NCI-H2227 treated with DMSO at 0.1 percent for 48 hours (cell line): ENCODE measurements around the gene KCND2.

Experiments used
- DNase-seq: peaks from one replicate; lab custom pipeline; 2025; lab: John Stamatoyannopoulos, UW

KCND2 gene

DNA sequence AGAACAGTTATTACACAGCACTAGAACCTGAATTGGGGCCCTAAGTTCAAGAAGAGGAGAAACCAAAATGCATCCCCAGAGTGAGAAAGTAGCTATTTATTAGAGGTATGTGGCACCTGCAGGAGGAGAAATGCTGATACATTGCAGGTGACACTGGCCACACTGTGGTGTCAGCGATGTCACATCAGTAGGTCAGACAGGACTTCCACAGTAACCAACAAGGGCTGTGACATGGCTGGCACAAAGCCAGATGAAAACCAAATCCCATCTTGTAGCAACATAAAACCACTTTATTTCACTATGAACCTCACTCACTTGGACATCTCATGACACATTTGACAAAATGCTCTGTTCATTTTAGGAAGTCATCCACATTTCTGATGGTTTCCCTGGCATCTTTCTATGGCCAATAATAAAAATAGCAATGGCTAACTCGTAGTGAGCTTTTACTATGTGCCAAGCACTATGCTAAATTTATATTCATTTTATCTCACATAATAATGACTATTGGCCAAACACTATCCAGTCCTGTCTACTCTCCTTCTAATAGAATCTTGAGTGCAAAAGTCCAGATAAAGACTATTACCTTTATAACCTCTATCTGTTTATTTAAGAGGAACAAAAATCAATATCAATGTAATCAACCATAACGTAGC, 430.7 kb downstream of the KCND2 start:
- no peak for DNase-seq

DNA sequence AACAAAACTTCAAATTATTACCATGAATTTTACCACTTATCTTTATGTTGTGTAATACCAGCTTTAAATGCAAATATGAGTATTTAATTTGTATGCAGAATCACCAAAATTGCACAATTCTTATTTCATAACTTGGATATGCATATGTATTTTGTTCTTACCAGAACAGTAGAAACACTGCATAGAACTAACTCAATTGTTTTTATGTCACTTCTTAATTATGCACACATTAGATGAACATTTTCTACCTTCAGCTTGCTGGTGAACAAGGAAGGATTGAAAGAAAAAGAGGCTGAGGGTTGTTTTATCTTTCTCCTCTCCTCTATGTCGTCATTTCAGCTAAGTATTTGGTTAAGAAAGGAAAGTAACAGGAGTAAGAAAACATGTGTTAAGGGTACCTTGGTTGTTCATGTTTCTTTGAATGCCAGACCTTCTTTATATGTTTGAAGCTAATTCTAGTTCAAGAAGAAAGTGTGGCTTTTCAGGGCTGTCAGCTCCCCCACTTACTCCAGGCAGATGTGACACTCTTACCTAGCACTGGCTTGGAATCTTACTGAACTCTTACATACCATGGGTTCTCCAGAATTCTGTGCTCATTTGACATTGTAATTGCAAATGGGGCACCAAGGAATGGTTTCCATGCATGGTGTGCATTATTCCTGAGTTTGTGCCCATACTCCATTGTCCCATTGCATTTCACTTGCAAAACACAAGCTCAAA, 436.4 kb downstream of the KCND2 start:
- no peak for DNase-seq

DNA sequence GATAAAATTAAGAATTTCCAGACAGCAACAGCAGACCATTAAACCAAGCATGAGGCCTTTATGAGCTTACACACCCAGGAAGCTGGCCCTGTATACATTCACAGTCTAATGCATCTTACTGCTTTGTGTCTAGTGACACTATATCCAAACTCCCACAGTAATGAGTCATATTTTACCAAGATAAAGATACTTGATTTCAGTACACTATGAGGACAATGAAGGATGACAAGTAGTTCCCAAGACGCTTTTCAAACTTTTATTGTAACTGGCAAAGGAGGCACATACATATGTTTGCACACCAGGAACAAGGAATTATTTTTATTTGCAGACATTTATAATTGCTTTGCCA, 437.0 kb downstream of the KCND2 start:
- no peak for DNase-seq

DNA sequence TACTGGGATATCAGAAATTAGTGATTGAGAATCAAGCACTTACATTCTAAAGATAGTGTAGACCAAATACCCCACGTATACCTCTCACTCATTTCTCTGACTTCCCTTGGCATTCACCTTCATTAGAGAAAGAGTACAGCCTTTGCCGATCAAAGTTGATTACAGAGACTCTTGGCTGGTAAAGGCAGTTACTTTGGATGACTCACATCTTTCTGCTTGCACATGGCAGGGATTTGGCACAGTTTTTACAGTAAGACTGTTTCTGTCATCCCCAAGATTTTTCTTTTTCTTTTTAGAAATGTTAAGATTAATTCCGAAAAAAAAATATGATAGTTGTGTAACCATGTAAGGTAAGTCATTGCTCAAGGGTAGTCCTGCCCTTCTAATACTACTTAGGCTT, 442.0 kb downstream of the KCND2 start:
- DNase-seq: no peak

DNA sequence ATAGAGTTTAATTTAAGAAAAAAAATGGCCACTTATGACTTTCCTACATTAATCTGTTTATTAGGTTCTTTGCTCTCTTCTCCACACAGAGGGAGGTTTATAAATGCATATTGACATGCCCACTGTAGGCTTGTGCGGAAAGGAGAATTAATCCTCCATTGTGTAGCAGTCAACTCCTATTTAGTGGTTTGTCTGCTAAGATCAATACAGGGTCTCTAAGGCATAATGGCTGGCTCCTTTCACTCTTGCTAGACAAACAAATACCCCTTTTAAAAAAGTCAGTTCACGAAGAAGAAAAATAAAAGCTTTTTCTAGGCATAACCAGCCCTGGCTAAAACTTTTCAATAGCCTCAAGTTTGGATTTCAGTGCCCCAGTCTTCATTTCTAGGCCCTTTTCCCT, 443.3 kb downstream of the KCND2 start:
- DNase-seq: no peak

DNA sequence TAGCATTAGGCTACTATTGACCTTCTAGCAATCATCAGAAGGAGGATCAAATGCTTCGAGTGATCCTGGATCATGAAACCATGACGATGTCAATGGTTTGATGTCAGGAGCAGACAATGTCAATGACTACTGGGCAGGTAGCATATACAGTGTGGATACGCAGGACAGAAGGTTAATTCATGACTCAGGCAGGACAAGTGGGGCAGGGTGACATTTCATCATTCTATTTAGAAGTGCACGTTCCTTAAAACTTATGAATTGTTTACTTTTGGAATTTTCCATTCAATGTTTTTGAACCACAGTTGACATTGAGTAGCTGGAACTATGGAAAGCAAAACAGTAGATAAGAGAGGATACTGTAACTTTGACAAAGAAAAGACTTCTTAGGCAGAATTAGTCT, 444.2 kb downstream of the KCND2 start:
- no peak for DNase-seq

DNA sequence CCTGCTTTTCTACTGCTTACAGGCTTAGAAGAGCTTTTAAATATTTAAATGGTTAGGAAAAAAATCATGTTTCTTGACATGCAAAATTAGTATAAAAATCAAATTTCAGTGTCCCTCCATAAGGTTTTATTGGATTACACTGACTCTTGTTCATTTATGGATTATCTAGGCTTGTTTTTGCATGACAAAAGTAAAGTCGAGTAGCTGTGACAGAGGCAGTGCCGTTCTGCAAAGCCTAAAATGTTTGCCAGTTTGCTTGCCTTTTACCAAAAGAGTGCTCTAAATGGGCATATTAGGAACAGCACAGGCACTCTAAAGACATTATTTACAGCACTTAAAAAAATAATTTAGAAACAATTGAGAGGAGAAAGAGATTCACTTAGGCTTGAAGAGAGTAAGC, 445.4 kb downstream of the KCND2 start:
- DNase-seq: no peak

DNA sequence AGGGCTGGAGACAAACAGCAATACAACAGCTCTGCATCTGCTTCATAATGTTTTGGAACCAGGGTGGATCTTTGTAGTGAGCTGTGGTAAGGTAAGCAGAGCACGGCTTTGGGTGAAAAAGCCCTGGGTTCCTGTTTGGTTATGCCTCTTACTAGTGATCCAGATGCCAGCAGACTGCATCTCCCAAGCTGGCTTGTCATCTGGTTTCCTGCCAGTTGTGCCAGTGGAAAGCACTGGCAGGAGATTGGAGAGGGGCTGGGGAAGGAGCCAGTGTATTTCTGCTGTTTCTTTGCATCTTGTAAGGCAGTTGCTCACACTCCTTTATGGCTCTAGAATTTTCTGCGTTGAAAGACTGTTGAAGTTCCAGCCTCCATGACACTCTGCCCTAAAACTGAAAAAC, 447.3 kb downstream of the KCND2 start:
- no peak for DNase-seq

DNA sequence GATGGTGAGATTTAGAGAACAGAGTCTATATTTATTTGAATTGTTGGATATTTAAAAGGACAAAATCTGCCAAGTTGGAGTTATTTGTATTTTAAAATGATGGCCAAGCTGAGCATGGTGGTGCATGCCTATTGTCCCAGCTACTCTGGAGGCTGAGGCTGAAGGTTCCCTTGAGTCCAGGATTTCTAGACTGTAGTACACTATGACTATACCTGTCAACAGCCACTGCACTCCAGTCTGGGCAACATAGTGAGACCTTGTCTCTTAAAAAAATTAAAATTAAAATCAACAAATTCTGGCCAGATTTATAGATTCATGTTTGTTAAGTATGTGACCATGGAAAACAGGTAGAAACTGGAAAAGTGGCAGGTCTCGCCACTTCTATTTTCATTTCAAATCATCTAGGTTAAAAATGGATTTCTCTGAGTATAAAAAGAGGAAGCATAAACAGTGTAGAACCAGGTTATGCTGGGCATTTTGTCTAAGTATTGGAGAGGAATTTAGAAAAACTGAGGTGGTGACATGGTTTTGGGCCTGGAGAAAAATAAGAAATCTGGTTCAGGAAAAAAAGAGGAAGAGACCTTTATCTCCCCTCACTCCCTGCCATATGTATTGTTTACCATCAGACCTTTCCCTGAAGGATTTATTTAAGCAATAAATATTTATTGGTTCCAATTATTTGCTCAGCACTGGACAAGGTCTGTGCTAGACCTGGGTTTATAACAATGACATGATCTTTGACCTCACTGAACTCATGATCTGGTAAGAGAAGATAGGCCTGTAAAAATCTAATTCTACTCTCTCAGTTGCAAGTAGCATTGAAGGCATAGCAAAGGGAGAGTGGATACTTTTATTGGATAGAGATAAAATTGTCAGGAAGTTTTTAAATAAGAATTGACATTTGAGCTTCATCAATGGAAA, 450.8 kb downstream of the KCND2 start:
- no peak for DNase-seq

DNA sequence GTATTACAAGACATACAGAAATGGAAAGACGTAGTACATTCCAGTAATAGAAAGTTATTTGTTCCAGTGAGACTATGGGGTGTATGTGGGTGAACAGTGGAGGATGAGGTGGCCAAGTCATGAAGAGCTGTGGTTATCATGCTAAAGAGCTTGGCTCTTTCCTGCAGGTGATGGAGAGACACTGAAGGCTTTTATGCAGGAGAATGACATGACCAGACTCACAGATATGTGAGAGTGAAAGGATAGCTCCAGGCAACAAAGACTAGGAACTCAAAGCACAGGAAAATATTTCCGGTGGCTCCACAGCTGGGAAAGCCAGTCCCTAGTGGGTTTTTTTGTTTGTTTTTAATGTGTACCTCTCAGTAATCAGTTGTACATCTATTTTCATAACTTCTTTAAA, 451.5 kb downstream of the KCND2 start:
- DNase-seq: no peak

DNA sequence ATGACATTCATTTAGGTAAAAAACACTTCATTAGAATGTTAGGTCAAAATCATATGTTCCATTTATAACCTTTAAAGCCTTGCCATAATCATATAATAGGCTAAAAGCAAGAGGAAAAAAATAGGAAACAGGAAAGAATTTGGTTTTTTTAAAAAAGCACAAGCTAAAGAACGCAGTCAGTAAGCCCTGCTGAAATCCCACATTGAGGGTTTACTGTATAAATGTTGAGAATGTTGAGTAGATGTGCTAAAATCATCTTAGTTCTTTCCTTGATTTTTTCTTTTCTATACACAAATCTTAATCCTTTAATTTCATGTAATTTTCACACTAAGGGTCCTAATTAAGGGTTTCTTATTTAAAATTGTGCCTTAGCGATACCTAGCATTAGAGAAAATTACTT, 452.0 kb downstream of the KCND2 start:
- DNase-seq: no peak

DNA sequence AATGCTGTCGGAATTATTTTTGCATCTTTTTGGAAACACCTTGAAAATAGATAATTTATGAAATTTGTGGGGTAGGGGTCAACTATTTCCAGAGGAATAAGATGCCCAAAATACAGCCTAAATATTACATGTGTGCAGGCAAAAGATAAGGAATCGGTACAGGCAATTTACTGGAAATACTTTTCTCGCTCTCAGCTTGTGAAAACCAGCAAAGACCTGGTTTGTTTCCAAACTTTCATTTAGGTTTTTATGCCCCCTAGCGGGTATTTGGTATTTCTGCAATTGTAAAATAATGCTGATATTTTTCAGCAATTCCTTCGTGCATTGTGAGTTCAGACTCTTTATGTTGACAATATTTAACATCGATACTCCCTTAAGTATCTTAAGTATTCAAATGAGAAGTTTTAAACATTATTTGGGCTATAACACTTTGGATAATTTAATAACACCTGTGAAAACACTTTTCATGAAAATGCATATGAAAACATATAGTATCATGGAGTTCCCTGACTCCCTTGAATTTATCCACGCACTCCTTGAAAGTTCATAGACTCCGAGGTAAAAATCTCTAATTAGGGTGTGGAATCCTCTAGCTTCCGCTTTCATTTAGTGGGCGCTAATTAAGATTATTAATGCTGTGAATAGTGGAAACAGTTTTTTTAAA, 452.5 kb downstream of the KCND2 start:
- DNase-seq: peak; percentile 77

DNA sequence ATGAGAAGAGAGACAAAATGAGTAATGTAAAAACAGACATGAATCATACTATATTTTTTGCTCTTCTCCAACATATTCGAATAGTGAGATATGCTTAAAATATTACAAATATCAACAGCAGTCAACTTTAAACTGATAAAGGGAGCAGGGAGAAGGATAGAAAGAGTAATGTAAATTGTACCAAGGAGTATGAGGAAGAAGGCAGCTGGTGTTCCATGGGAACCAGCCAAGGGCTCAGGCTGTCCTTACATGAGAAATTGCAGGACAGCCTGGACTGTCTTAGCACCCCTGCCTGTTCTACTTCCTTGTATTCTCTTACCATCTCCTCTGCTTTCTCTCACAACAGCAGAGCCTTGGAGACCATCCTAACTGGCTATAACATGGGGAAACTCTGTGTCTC, 456.3 kb downstream of the KCND2 start:
- DNase-seq: no peak

DNA sequence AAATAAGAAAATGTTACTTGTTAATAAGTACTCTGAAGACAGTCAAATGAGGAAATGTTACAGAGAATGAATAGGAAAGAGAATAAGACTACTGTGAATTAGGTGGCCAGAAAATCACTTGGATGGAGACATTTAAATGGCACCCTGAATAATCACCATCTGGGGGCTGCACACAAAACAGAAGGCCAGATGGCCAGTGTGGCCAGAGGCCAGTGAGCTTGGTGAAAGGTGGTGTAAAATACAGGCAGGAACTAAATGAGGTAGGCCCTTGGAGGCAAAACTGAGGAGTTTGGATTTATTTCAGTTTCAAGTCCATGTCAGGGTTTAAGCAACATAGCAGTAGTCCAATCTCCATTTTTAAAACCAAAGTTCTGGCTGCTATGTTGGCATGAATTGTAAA, 458.3 kb downstream of the KCND2 start:
- DNase-seq: no peak

DNA sequence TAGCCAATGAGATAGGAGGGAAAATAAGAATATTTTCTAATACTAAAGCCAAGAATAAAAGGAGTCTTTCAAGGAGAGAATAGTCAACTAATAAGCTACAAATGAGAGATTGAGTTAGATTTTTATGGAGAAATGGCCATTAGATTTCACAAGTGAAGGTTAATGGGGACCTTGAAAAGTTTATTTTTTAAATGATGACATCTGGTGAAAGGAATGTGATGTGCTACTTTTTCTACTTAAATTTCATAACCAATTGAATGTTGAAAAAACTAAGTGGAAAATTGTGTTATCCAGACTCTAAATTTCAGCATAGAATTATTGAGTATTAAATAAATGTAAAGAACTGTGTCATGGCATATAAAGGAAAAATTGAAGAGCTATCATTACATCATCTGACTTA, 459.3 kb downstream of the KCND2 start:
- DNase-seq: no peak

DNA sequence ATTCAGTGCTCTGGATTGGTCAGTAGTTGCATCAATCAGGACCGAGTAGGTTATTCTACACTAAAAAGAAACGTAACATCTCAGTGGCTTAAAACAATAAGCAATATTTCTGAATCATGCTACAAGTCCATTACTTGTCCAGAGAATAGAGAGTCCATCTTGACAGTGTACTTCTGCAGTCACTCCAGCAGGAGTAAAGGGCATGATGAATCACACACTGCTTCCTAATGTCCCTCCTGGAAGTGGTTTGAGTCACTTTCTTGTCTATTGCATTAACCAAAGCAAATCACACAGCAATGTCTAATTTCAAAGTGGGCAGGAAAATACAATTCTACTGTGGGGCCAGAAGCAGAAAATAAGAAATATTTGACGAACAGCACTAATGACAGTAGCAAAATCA, 460.2 kb downstream of the KCND2 start:
- no peak for DNase-seq

DNA sequence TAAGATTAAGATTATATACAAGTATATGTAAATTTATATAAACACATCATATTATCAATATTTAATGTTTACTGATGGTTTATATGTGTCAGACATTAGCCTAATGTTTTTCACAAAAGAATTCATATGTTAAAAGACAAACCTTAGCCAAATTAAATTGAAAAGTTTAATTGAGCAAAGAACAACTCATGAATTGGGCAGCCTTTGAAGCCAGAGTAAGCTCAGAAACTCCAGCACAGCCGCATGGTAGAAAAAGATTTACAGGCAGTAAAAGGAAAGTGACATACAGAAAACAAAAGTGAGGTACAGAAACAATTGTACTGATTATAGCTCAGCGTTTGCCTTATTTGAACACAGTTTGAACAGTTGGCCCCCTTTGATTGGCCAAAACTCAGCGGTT, 460.9 kb downstream of the KCND2 start:
- DNase-seq: no peak

DNA sequence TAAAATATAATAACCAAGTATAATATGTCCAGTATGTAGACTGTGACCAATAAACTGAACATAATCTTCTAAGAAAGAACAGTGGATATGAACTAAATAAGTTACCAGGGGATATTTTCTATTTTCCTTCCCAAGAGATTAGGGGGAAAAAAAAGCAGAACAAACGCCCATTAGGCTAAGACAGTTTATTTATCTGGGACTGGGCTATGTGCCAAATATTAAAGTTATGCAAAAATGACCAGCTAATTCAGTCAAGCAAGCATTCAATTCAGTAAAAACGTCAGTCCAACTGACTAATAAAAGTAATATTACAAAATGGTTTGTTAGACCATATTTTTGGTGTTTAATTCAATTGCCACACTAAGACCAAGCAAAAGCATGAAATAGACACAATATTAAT, 462.8 kb downstream of the KCND2 start:
- no peak for DNase-seq

DNA sequence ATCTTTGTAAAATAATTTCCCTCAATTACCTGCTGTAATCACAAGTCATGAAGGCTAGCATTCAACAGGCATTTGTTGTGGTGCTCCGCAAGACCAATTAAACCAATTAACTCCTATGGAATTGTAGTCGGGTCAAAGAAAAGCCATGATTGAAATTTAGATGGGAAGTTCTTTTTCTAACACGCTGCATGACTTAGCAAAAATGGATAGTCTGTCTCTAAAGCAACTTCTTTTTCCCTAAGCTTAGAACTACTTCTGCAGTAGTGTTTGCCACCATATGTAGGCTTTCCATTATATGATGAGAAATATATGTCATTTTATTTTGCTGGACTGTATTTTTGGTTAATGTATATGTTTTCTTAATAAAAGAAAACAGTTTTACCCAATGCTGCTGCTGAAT, 465.8 kb downstream of the KCND2 start:
- peak; percentile 69 for DNase-seq

DNA sequence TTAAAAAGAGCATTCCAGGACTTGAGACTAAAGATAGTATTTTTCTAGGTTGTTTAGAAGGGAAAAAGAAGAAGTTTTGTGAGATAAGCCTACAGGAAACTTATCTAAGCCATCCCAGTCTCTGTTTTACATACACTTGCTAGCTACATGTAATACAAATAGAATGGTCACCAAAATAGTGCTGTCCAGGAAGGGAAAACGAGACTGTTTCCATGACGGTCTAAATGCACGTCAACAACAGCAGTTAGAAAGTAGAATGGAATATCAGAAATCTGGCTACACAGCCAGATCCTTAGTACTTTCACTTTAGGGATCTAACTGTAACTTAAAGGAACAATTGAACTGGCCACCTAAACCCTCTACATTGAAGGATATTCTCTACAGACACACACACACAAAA, 467.4 kb downstream of the KCND2 start:
- DNase-seq: no peak

DNA sequence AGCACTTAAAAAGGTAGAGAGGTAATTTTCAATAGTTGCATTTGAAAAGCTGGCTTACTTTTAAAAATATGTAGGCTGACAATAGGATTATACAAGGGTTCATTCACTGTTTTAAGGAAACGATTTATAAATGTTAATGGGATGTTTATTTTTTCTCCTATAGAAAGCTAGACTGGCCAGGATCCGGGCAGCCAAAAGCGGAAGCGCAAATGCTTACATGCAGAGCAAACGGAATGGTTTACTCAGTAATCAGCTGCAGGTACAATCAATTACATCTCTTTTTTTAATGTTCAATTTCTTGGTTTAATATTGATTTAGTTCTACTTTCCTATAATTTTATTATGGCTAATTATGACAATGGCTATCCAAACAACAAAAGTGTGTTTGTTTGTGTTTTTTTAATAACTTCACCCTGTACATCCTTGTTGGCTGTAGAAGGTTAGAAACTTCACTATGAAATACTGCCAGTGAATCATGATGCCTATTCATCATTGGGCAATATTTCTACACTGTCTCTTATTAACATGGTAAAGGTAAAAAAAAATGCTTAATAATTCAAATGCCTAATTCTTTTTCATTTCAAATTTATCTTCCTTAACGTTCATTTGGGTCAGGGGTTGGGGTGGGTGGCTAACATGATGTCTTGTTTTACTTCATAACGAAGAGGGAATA, 468.5 kb downstream of the KCND2 start:
- no peak for DNase-seq

DNA sequence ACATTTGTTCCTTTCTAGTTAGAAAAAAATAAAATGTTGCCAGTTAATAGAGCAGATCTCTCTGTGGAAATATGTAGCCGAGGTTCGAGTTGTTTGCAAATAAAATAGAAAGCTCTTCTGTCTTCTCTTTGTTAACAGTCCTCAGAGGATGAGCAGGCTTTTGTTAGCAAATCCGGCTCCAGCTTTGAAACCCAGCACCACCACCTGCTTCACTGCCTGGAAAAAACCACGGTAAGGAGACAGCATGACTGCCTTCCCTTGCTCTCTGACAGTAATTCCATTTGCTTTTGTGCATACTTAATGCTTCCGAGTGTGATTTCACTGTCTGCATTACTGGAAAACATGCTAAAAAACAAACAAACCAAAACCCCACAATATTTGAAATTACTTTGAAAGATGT, 469.4 kb downstream of the KCND2 start:
- DNase-seq: peak; percentile 42
